Muscle of leg (tissue), 11 donors: ENCODE measurements around the gene SHISA2. TPM values are rescaled to one million over a fixed set of nuclear protein-coding genes. Genes with fewer than 3 reads are reported as not detected.

Experiments used
- DNase-seq: peaks from one replicate; pipeline ENCODE4 v3.0.0; 2013
- H3K27ac ChIP-seq: one replicate; pipeline ENCODE4 v1.5.1; 2013; ENCODE audit warnings: mild to moderate bottlenecking, low read length, control low read depth
- H3K27me3 ChIP-seq: one replicate; pipeline ENCODE4 v1.6.1; 2013; ENCODE audit warnings: low read length; ENCODE audit not compliant: control insufficient read depth, insufficient read depth
- H3K36me3 ChIP-seq: one replicate; pipeline ENCODE4 v1.6.1; 2013; ENCODE audit warnings: low read length; ENCODE audit not compliant: control insufficient read depth, insufficient read depth
- H3K4me1 ChIP-seq: one replicate; pipeline ENCODE4 v1.6.1; 2013; ENCODE audit warnings: low read length; ENCODE audit not compliant: control insufficient read depth, insufficient read depth
- H3K4me3 ChIP-seq: one replicate; pipeline ENCODE4 v1.5.1; 2013; ENCODE audit warnings: low read length, control low read depth
- H3K9me3 ChIP-seq: replicated peaks from 2 replicates; pipeline ENCODE4 v1.6.1; 2013; ENCODE audit warnings: low read depth, low read length; ENCODE audit not compliant: control insufficient read depth
- WGBS: methylation state at CpG from one replicate; pipeline ENCODE4 v1.1.5; 2013; ENCODE audit warnings: missing lambda C conversion rate; ENCODE audit not compliant: insufficient coverage; 5-methylcytosine and 5-hydroxymethylcytosine counted together
- polyA plus RNA-seq, 8 donors: library from polyadenylated mRNA; unstranded; fragments of 120-200 nt; gene quantifications; one replicate each; pipeline versions ENCODE4 v1.2.1 to v1.2.3, GENCODE V29; 2013; ENCODE audit warnings: inconsistent platforms in 1 of 8, low replicate concordance in 1 of 8; ENCODE audit not compliant: insufficient read length in 8 of 8, insufficient read depth in 1 of 8
- total RNA-seq: library from RNA; stranded (reverse); fragments of 120-200 nt; gene quantifications from one replicate; pipeline ENCODE4 v1.2.4, GENCODE V29; 2013

Gene SHISA2
- total and polyA plus RNA-seq, 9 donors: 35.5 to 96.6 (median 54.3) TPM

- DNase-seq: peak; percentile 61
- H3K9me3 ChIP-seq: no peaks in the 10 kb centered on the region
- H3K27me3 ChIP-seq: no peaks in the 10 kb centered on the region
- H3K4me1 ChIP-seq: peaks cover 28% of the 10 kb centered on the region
- H3K4me3 ChIP-seq: peak overlapping the region; percentile 46
- WGBS: 31% methylated on average over 24 of the region's 53 CpGs
- H3K36me3 ChIP-seq: no peaks in the 10 kb centered on the region
- no peak overlapping the region for H3K27ac ChIP-seq
Observed at GRCh38 chr13:26011996-26012821, 39.6 kb downstream of the SHISA2 start.

GRCh38 chr13:26011208-26011573, 40.6 kb downstream of the SHISA2 start:
- 100% methylated on average over 3 of the region's 4 CpGs for WGBS
- H3K4me3 ChIP-seq: no peak overlapping the region

GRCh38 chr13:26010487-26011207, 41.2 kb downstream of the SHISA2 start:
- Histone ChIP-seq H3K36me3 (no peaks in the 10 kb centered on the region), H3K4me1 (peaks cover 14% of the 10 kb centered on the region), H3K27ac (no peak overlapping the region), H3K9me3 (no peaks in the 10 kb centered on the region), H3K27me3 (no peaks in the 10 kb centered on the region), H3K4me3 (no peak overlapping the region)
- DNase-seq: no peak
- 62% methylated on average over 5 of the region's 13 CpGs for WGBS

More at GRCh38 chr13:26011208-26011573, 40.6 kb downstream of the SHISA2 start:
- Histone ChIP-seq H3K27me3 (no peaks in the 10 kb centered on the region), H3K9me3 (no peaks in the 10 kb centered on the region), H3K4me1 (peaks cover 19% of the 10 kb centered on the region), H3K36me3 (no peaks in the 10 kb centered on the region), H3K27ac (no peak overlapping the region)
- DNase-seq: no peak

GRCh38 chr13:26007261-26008125, 44.3 kb downstream of the SHISA2 start:
- no peak for DNase-seq
- no peaks in the 10 kb centered on the region for H3K27me3 ChIP-seq
- no CpG with 5 or more reads among the region's 1 CpG for WGBS
- no peak overlapping the region for H3K27ac ChIP-seq
- H3K36me3 ChIP-seq: no peaks in the 10 kb centered on the region
- peaks cover 5% of the 10 kb centered on the region for H3K4me1 ChIP-seq
- no peak overlapping the region for H3K4me3 ChIP-seq
- peaks cover 3% of the 10 kb centered on the region for H3K9me3 ChIP-seq

Other genes starting within 250 kb of the SHISA2 start
- 23.8 TPM for gene RNF6, start 170.3 kb upstream of the SHISA2 start, total RNA-seq
- 10 to 100 TPM; 20.6 to 36.9 (median 29.2) TPM for gene RNF6, start 170.3 kb upstream of the SHISA2 start, polyA plus RNA-seq
- gene CDK8, start 202.1 kb upstream of the SHISA2 start, total RNA-seq: 17.3 TPM
- 10 to 100 TPM; 21.6 to 30.0 (median 24.9) TPM for gene CDK8, start 202.1 kb upstream of the SHISA2 start, polyA plus RNA-seq